ENCODE results near the gene HOXA6.
A peak's percentile ranks its signal among the peaks of the same experiment; 100 is the strongest.

Gene HOXA6

DNA sequence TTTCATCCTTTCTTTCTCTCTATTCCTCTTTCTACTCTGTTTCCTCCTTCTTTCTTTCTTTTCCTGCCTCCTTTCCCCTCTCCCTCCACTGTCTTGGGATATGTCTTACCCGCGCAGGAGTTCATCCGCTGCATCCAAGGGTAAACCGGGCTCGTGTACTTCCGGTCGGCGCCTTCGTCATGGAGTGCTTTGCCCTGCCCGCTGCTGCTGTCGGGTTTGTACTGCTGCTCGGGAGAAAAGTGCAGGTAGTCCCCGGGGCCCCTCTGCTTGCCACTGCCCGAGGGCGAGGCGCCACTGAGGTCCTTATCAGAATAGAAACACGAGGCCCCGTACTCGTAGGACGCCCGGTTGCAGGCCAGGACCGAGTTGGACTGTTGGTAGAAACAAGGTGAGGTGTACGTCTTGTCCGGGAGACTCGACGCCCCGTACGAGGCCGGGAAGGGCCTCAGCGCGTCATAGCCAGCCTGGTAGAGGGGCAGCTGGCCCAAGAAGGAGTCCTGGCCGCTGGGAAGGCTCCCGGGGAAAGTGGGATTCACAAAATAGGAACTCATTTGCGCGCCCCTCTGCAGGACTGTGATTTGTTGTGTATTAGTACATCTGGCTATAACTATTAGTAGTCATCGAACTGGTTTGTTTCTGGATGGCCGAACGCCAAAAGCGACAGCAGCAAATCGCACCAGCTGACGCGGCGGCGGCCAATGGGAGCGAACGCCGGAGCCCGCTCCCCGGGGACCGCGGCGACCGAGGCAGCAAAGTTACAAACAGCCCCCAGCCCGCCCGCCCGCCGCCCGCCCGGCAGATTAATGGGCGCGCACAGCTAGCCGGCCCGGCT is at the start of gene HOXA6:
Gene HOXA6 (minus strand): TSS at position 576 of the 832 bp plus-strand sequence. CDS start 25 bp downstream, at position 551.
- no peak for DNase-seq

DNA sequence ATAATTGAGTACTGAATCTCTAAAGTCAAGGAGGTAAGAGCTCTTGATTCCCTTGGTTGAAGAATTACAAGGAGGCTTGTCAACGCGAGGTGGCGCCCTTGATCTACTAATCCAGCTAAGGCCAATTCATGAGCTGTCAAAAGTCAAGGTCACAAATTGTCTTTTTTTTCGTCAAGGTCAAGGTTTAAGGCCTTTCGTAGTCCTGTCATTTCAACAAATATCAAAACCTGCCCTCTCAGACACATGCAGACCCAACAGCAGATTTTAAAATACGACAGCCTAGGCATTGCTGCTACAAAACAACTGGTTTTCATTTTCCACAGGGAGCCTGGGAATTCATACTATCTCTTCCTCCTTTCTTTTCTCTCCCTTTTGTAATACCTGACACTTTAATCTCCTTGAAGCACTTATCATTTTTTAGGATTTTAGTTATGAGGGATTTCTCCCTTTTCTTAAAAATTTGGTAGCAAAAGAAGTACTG is 48.8 kb upstream of the HOXA6 start:
- peak; percentile 56 for DNase-seq

DNA sequence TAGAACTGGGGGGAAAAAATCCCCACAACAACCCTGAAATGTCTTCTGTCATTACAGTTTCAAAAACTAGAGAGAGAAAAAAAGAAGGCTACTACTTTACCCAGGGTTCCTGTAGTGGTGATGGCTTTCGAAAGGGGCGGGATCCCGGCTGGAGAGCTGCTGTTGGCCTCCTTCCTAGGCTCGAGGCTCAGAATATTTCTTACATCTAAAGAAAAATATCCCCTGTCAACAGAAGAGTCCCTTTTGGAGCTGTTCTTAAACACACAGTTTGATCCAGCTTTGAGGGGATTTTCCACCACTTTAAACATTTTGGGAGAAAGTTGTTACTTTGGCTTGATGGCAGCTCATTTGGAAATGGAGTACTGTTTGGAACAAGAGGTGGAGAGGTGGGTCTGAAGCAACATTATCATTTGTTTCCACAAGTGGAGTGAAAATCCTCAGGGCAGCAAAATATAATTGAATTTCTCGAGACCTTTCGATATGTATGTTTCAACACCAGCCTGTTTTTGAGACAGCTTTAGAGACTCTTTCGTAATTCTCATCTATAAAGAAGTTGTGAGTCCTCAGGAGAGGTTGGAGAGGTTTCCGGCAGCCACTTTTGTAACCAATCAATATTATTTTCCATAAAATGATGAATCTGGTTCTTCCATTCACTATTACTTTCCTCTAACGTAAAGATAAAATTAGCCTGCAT is 47.3 kb upstream of the HOXA6 start:
- DNase-seq = no peak

DNA sequence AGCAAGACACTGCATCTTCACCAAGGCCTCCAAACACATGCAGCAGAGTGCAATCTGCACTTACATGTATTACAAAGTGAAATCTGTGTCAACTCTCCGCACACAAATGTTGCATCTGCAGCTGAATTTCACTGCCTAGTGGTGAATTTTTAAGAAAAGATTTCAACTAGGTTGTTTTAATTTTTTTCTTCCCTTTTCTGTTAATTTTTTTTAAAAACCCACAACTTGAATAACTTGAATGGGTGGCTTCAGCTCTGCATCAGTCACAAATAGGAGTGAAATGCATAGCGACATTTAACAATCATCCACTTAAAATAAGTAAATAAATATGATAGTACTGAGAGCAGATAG is 46.4 kb upstream of the HOXA6 start:
- DNase-seq = no peak

DNA sequence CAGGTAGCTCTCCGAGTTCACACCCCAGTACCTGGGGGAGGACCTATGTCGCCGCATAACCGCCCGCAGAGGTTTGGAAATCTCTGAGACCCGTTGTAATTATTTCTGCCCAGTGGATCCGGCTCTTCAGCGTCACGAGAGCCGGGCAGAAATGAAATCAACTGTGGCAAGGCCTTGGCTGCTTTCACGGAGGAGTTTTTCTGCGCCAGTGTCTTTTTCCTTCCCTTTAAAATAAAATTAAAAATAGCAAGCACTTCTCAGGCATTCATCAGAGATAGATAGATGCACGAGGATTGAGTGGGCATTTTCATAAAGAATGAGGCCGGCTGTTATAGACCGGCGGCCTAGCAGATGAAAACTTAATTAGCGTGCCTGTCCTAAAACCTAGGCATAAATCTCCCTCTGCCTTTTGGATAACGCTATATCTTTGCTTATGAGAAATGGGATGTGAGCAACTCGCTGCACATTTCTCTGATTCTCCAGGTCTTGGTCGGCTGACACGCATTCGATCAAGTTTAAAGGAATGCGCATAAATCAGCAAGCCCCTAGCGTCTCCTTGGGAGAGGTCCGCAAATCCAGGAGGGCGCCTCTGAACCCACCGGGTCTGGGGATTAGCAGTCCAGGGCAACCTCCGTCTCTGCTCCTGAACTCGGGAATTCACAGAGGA is 45.9 kb upstream of the HOXA6 start:
- DNase-seq = no peak

DNA sequence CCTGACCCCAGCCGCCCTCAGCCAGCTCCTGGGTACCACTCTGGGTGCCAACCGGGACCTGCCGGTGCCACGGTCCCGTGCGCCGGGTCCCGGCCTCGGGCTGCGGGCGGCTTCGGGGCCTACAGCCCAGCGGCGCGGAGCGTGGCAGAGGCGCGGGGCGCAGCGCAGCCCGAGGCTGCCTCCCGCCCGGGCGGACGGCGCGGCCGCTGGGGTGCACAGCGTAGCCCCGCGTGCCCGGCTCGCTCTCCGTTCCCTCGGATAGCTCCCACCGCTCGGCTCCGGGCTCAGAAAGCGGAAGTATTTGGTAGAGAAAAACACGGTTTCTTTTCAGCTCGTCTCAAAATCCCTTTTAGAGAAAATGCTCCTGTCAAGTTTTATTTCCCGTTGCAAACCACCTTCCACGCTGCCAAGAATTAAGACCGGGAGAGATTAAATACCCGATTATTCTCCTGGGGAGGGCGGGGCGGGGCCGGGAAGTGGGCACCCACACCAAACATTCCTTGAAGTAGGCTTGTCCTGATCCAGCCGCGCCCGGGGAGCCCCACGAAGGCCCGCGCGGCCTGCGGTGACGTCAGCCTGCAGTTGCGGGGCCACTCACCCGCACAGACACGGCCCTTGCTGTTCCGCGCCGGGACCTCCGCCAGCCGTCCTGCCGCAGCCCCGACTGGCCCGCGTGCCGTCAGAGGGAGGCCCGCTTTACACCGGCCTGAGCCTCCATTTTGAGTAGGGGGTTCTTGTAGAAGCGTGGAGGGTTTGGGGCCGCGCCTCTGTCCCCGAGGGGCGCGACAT is 45.2 kb upstream of the HOXA6 start:
- no peak for DNase-seq

DNA sequence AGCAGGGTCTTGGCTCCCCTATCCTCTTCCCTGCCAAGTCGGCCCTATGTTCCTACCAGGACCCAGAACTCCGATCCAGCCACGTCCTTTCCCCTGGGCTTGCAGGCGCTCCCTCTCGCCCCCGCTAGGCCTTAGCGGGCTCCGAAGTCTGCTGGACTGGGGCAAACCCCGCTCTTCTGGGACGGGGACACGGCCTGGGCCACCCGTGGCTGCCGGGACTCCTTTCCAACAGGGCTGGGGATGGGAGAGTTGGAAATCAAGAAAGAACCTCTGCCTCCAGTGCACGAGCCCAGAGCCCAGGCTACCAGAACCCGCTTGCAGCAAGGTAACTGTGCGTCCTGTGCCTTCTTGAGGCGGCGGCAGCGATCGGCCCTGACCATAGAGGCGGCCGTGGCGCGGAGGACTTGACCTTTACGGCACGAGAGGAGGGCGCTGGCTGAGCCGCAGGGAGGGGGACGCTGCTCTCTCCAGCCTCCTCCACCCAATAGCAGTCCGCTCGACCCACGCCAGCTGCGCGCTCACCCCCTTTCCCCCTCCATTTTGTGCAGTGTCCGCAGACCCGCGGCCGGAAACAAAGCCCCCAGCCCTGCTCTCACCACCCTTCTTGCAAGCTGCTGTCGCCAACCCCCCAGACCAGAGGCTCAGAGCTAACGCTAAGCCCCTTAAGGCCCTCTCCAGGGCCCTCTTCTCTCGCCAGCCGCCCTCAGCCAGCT is 44.4 kb upstream of the HOXA6 start:
- no peak for DNase-seq

DNA sequence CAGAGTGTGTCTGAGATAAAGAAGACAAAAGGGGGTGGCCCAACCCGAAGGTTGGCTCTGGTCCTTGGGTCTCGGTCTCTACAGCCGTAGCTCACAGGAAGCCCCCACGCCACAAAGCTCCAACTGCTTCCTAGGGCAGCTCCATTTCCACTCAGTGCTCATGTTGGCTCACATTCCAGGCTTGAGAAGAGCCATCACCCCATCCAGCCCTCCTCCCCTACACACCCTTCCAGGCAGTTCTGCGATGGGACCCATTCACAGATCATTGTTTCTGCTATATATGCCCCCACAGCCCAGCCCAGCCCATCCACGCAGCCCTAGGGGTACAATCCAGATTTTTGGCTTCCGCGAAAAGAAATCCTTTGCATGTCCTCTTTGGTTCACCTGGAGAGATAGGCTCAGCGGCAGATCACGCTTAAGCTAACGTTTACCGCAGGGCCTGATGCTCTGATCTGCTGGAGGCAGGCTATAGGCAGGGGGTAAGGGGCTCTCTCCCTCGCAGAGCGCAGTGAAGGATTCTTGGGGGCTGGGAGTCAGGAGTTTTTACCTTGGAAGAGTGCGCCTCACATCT is 43.7 kb upstream of the HOXA6 start:
- DNase-seq = no peak

DNA sequence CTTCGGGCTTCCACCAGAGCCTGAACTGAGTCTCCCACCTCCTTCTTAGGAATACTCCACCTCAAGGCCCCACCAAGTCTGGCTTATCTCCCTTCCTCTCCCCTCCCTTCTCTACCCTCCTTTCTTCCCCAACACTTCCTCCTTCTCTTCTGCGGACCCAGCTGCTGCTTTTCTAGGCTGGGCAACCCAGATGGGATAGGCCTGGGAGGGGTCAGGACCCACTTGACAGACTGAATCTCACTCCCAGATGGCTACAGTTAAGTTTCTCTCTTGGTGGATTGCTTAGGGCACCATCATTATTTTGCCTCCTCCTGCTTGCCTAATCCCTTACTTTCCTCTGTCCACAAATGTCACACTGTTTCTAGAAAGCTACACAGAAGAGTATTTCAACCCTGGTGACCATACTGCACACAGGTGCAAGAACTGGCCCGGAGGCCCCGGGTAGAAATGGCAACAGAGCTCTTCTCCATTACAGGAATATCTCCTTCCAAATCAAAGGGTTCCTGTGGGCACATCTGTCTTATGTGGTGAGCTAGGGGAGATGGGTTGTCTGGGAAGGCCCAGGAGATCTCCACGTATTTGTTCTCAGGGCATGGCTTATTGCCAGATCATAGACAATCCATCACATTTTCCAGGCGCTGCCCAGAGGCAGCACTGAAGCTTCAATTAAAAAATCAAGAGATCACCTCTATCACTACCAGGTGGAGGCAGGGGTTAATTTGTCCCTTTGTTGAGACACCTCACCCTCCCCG is 42.6 kb upstream of the HOXA6 start:
- no peak for DNase-seq

DNA sequence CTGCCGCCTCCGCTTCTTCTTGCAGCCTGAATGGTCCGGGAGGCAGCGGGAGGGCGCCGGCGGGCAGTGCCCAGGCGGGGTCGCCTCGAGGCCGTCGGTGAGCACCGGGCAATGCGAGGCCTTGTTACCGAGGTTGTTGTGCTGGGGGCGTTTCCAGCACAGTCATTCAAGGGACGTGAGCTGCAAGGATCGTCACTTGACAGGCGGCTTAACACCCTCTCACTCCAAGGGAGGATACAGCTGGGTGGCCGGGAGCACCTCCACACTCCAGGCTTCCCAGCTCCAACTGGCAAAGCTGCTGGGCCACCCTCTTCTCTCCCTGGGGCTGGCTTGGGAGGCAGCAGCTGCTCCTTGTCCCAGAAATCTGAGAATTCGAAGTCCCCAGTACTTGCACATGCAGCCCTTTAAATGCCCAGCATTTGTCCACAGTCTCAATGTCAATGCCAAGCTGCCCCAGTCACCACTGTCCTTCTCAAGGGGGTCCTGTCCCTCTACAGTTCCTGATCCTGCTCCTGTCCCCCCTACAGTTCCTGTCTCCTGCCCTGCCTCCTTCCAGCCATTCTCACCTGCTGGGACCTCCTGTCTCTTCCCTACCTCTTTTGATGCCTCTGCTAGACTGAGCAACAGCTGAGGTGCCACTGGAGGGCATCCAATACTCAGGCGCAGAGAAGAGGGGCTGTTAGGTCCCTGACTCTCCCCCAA is 41.9 kb upstream of the HOXA6 start:
- no peak for DNase-seq

DNA sequence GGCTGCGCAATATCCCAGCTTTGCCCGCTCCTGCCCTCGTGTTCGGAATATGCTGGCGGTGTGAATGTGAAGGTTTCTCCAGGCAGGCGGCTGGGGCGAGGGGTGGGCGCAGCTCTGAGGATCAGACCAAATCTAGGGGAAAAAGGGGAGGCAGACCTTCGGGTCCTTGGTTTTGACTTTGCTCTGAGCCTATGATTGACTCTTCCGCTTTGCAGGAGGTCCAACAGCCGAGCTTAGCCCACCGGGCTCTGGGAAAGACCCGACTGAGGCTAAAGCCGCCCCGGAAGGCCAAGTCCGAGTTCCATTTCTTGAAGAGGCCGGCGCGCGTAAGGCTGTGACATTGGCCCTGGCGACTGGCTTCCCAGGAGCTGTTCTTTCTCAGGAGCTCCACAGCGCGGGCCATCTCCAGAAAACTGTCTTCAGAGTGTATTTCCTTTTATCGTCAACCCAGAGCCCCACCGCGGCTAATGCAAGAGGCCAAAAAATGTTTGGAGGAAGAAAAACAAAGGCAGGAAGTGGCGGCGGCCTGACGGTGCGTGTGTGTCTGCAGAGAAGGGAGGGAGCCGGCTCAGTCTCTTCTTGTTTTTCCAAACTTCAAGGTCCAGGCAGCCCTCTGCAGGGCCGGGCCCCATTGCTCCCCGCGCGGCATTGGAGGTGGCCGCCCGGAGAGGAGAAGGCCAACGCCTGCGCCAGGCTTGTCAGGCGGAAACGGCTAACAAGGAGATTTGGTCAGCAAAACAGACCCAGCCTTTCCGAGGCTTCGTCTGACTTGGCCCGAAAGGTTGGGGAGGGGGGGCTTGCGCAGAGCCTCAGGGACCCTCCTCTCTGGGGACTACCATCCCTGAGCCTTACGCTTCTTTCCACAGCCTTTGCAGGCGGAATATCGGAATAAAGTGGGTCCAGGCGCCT is 41.1 kb upstream of the HOXA6 start:
- no peak for DNase-seq

DNA sequence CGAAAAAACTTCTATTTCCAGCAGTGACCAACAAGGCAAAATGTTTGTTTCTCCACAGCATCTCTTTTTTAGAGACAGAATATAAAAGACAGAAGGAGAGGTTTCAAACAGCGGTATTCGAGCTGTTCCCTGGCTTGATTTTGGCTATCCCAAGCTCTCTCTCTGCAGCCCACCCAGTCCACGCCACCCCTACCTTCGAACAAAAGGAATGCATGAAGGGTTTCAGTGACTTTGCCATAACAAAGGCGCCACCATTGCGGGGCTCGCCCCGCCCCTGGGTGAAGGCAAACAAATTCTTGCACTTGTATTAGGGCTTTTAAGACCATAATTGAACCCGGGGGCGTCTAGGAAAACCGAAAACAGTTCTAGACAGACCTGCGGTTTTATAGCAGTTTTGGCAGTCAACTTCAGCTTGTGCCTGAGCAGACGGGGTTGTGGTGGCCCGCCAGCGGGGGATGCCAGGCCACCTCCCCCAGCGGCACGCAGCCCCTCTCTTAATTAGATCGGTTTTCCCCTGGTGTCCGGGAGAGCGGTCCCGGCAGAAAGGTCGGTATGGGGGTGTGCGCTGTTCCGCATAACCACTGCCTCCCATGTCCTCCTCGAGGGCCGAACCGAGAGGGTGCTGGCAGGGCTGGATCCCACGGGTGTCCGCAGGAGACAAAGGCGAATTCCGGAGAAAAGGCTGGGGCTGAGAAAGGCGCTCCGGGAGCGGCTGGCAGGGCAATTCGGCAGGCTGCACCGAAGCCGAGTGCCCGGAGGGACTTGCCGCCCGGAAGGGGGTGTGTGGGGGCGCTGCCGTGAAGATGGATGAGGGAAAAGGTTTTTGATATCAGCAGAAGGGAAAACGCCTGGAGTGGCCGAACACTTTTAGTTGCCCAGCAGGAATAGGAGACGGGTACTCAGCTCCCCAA is 40.2 kb upstream of the HOXA6 start:
- no peak for DNase-seq

DNA sequence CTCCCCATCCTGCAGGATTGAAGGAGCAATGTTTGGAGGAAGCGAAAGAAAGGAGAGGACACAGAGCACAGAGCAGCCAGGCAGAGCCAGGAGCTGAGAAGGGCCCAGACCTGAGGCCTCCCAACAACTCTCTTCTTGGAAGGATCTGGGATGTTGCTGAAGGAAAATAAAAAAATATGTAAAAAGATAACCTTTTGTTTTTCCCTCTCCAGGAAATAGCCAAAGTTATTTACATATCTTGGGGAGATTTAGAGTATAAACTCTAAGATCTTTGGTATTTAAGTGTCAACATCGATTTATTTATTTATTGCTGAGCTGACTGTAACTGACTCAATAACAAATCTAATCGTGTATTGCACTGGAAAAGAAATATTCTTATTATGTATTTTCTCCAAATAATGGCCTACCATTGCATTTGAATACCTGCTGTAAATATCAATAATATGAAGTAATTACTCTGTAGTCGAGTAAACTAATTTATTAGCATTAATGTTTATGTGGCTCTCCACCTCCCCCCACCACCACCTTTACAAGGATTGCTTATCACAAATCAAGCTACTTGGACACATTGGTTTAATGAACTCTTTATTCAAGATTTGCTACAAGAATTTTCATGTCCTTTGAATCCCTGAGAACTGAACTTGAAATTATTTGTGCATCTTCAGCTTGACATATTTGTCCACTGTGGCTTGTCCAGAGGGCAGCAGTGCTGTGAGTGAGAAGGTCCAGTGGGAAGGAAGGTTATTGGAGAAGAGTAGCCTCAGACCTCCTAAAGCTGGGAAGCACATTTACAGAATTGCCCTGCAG is 39.3 kb upstream of the HOXA6 start:
- DNase-seq = no peak

DNA sequence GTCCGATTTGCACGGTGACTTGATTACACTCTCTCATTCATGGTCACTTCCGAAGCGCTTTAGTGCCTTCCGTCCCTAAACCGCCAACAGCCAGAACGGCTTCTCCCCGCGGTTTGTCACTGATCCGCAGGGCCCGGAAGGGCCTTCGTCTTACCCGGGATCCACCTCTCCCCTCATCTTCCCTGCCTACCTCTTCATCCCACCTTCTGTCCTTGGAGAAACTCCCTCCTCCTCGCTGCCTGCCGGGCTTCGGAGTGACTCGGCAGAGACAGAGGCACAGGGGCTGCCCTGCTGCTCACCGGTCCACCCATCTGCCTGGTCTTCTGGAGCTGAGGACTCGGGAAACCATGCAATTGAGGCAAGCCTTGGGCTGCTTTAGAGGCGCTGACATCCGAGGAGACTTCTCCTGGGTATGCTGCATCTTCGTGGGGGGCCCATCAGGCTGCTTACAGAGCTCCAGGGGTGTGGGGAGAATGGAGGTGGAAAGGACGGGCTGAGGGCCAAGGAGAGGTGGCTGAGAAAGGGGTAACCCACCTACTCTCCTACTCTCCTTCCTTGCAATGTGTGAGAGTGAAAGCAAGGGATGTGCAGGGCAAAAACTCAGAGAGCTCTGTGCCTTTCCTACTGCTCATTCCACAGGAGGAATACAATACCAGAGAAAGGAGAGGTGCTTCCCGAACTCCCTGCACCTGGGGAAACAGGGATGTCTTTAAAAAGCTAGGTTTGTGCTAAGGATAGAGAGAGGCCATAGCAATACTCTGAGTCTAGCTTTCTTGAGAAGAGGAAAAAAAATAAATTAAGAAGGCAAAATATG is 38.5 kb upstream of the HOXA6 start:
- DNase-seq = no peak

DNA sequence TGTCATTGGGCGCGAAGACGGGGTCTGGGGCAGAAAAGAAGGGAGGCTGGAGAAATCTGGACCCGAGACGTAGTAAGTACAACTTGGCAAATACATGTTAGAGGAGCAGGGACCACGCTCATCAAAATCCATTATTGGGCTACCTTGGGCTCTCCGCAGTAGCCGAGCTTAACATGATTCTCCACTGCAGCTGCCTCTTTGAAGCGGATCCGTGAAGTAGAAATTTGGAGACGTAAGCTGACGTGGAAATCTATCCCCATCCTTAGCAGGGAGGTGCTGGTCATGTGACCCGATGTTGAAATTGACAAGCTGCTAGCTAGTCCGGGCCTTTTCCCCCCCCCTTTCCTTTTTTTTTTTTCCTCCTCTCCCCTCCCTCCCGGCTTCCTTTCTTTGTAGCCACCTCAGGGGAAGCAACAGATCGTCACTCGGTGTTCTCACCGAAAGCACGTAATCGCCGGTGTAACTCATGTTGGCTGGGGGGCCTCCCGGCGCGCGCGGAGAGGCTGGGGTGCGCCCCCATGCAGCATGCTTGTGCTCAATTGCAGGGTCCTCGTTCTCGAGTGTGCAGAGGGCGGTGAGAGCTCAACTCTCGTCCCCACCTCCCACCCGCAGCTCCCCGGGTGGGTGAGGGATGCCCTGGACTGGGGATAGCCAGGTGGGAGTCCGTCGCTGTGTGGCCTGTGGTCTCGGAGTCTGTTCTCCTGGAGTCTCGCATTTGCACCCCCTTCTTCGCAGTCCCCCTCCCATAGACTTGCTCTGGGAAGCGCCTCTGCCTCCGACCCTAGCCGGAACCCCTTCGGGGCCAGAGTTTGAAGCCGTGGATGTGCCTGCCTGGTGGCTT is 37.7 kb upstream of the HOXA6 start, which contains the start of gene HOXA11:
Gene HOXA11 (minus strand): TSS at position 220 of the 841 bp plus-strand sequence. CDS start 88 bp downstream, at position 132.
- DNase-seq = no peak
